Gastroesophageal sphincter (tissue), 3 donors: ENCODE results near the gene CRABP2.

Experiments
- CTCF ChIP-seq, 4 experiments: fragments of 200-600 bp in 2 of 4; fragments of 450-650 bp in 2 of 4; sonication (generic) in 1 of 4; IDR thresholded peaks; one replicate each; pipeline ENCODE4 v1.5.1; 2017 to 2019; ENCODE audit warnings: antibody characterized with exemption in 4 of 4, mild to moderate bottlenecking in 2 of 4, moderate library complexity in 2 of 4
- EP300 ChIP-seq: sonication (generic); formaldehyde crosslinking; IDR thresholded peaks from one replicate; pipeline ENCODE4 v1.6.1; 2017; ENCODE audit warnings: antibody characterized with exemption, mild to moderate bottlenecking
- POLR2A ChIP-seq, 2 donors: fragments of 450-650 bp; IDR thresholded peaks; one replicate each; pipeline ENCODE4 v1.6.1; 2017; ENCODE audit warnings: antibody characterized with exemption in 2 of 2, mild to moderate bottlenecking in 2 of 2, moderate library complexity in 1 of 2
- POLR2AphosphoS5 ChIP-seq: sonication (generic); formaldehyde crosslinking; IDR thresholded peaks from one replicate; pipeline ENCODE4 v1.6.1; 2017; ENCODE audit warnings: antibody characterized with exemption

GRCh38 chr1:156664767-156665411 is 40.5 kb downstream of the CRABP2 start:
- TF ChIP-seq CTCF (IDR thresholded peaks at IDR 0.05) (no peak), EP300 (no peak), POLR2AphosphoS5 (no peak), POLR2A (IDR thresholded peaks at IDR 0.05) (no peak)
